Measurements from ENCODE around the gene MBL2. TPM values are rescaled to one million over a fixed set of nuclear protein-coding genes. Genes with fewer than 3 reads are reported as not detected.

MBL2 gene
- total RNA-seq (2021; fragmentation: NEBNext Ultra II Directional; extraction: Animal tissue kit (Norgen Biotek cat#: 25700)) (not detected in 2 replicates), polyA plus RNA-seq (2011; rRNA removed) (not detected in 2 replicates), polyA minus RNA-seq (2011; rRNA and poly(A)+ RNA removed) (not detected in 2 replicates)
- not detected for polyA plus RNA-seq (2011; cell fraction: cytosol; rRNA removed)
- polyA plus RNA-seq (2011; cell fraction: nucleus; rRNA removed), result not detected
- not detected in 4 replicates for polyA plus RNA-seq (2012, experiment 1 of 2)
- not detected for polyA plus RNA-seq (2012, experiment 2 of 2)
- not detected for polyA plus RNA-seq (2013, experiment 1 of 2)
- not detected for polyA plus RNA-seq (2013, experiment 2 of 2)
- polyA minus RNA-seq (2011; cell fraction: cytosol; rRNA and poly(A)+ RNA removed), result not detected
- not detected for polyA minus RNA-seq (2011; cell fraction: nucleus; rRNA and poly(A)+ RNA removed)
- long read RNA-seq, experiment 1, result 0 reads
- long read RNA-seq, experiment 2, result 0 reads

- H2BK12ac ChIP-seq (ENCODE audit: low read depth, low read length), result no peak within 1 kb of the TSS
- H3K56ac ChIP-seq (replicated peaks; ENCODE audit: insufficient read length, low read depth, low read length), result no peak within 1 kb of the TSS
- DNase-seq (ENCODE audit: low read depth in 1 of 2, low spot score in 2 of 2) (no peak), FAIRE-seq (no peak)
- H3K27me3 ChIP-seq (replicated peaks in 1 of 4; ENCODE audit: control insufficient read depth in 3 of 4, extremely low read depth in 1 of 4, insufficient read depth in 3 of 4, low read length in 3 of 4), result no peaks in the 10 kb centered on the region
- no peak within 1 kb of the TSS for H3K23ac ChIP-seq (ENCODE audit: insufficient read length)
- no peak within 1 kb of the TSS for H3K4me3 ChIP-seq (ENCODE audit: extremely low read depth in 1 of 4, insufficient read depth in 2 of 4, low read depth in 3 of 4, low read length in 4 of 4)
- H3K4me1 ChIP-seq (replicated peaks in 1 of 4; ENCODE audit: control insufficient read depth in 3 of 4, insufficient read depth in 4 of 4, low read length in 3 of 4), result no peaks in the 10 kb centered on the region
- no peak within 1 kb of the TSS for H4K5ac ChIP-seq (ENCODE audit: insufficient read length, low read depth, low read length)
- H4K20me1 ChIP-seq (replicated peaks in 1 of 2; ENCODE audit: control insufficient read depth in 1 of 2, insufficient read depth in 2 of 2, low read length in 2 of 2), result no peaks in the 10 kb centered on the region
- ChIA-PET CTCF (ENCODE audit: partially characterized antibody) (interaction anchor here (0.9 to 4.9 kb wide), 4 partner anchors 7 to 128 kb away, joined by 4 to 43 read pairs (median 6); no protein-coding TSS in a partner anchor), POLR2A (ENCODE audit: partially characterized antibody) (no interaction called here)
- H3K18ac ChIP-seq (ENCODE audit: extremely low read depth, low read length), result no peak within 1 kb of the TSS
- no peak within 1 kb of the TSS for H2BK20ac ChIP-seq (ENCODE audit: low read length)
- H3K79me2 ChIP-seq (ENCODE audit: control insufficient read depth in 1 of 2, insufficient read depth in 2 of 2, low read length in 2 of 2), result no peaks in the 10 kb centered on the region
- no peak within 1 kb of the TSS for H2BK5ac ChIP-seq (ENCODE audit: low read depth, low read length)
- WGBS, 2 experiments (ENCODE audit: extremely low coverage in 1 of 2, insufficient coverage in 1 of 2, insufficient read length in 1 of 2, insufficient replicate concordance in 2 of 2, low coverage in 1 of 2, low lambda C conversion rate in 2 of 2, missing lambda C conversion rate in 1 of 2), result 92% methylated on average over 3 of the region's 3 CpGs; no CpG with 5 or more reads in 1 of the 2 experiments
- no peak within 1 kb of the TSS for H2AFZ ChIP-seq (ENCODE audit: low read length)
- H3K36me3 ChIP-seq (ENCODE audit: control insufficient read depth in 2 of 4, insufficient read depth in 4 of 4, low read length in 3 of 4), result no peaks in the 10 kb centered on the region
- no peak within 1 kb of the TSS for H3K4me2 ChIP-seq (ENCODE audit: insufficient read depth in 1 of 2, low read depth in 2 of 2, low read length in 2 of 2)
- no peaks in the 10 kb centered on the region for H3K9me3 ChIP-seq (ENCODE audit: insufficient read depth in 2 of 2, low read depth in 1 of 2, low read length in 1 of 2)
- no peaks in the 10 kb centered on the region for H3K79me1 ChIP-seq (ENCODE audit: low read depth, low read length)
- H4K8ac ChIP-seq (ENCODE audit: extremely low read depth, insufficient read depth, low read length), result no peak within 1 kb of the TSS; the same call in 1 of the 2 replicates
- no peak within 1 kb of the TSS for H4K91ac ChIP-seq (replicated peaks; ENCODE audit: insufficient read length, low read length)
- no peak within 1 kb of the TSS for H2AK5ac ChIP-seq (ENCODE audit: low read depth, low read length)
- H3K9ac ChIP-seq (replicated peaks in 1 of 4; ENCODE audit: extremely low read depth in 1 of 4, low read depth in 3 of 4, low read length in 3 of 4), result no peak within 1 kb of the TSS
- no peaks in the 10 kb centered on the region for H3K23me2 ChIP-seq (ENCODE audit: low read depth, low read length)
- no peak within 1 kb of the TSS for H3K27ac ChIP-seq (ENCODE audit: low read depth, low read length)
- no peak within 1 kb of the TSS for H2BK120ac ChIP-seq (replicated peaks; ENCODE audit: low read depth, low read length)
- no peak within 1 kb of the TSS for H3K4ac ChIP-seq (replicated peaks; ENCODE audit: insufficient read length, low read depth, low read length)
- H2BK15ac ChIP-seq (ENCODE audit: low read length), result no peak within 1 kb of the TSS
- no peak within 1 kb of the TSS for H3K14ac ChIP-seq (ENCODE audit: insufficient read length)
- TF ChIP-seq SP2 (IDR thresholded peaks at IDR 0.05; ENCODE audit: low read length) (no peak), USF2 (IDR thresholded peaks at IDR 0.05; ENCODE audit: low read length) (no peak), JUN (IDR thresholded peaks at IDR 0.05; ENCODE audit: low read depth, low read length) (no peak), ATF3 (IDR thresholded peaks at IDR 0.05; ENCODE audit: insufficient read depth, low read depth, low read length) (no peak), ATF2 (IDR thresholded peaks at IDR 0.05; ENCODE audit: low read length) (no peak), PHF8 (conservative IDR thresholded peaks at IDR 0.05; ENCODE audit: low read depth, low read length) (no peak), RAD21 (IDR thresholded peaks at IDR 0.05 in 1 of 2, conservative IDR thresholded peaks at IDR 0.05 in 1 of 2; ENCODE audit: low read depth in 2 of 2, low read length in 2 of 2) (no peak), TAF1 (IDR thresholded peaks at IDR 0.05; ENCODE audit: low read depth, low read length) (no peak)
These were observed at the start of gene MBL2 for GRCh38 chr10:52772623-52773022. TSS of gene MBL2 (minus strand) at chr10:52772784. CDS start at chr10:52771635, 1,149 bp downstream.
